ENCODE measurements around the gene GRIN3A.
A peak's percentile ranks its signal among the peaks of the same experiment; 100 is the strongest.

GRIN3A gene

GRCh38 chr9:101543098-101543735 is 195.2 kb downstream of the GRIN3A start:
- TF ChIP-seq JUND (IDR thresholded peaks at IDR 0.05; ENCODE audit: low read depth), result no peak
- in situ Hi-C loops (cut with HindIII; ENCODE audit: low pct_unique_long_range_greater_than_20kb, low sequenced_read_pairs), result no loop called here
- no peak for DNase-seq (ENCODE audit: low read depth in 1 of 2, low spot score in 1 of 2)

GRCh38 chr9:101540069-101540468 is 198.4 kb downstream of the GRIN3A start:
- in situ Hi-C loops (cut with HindIII; ENCODE audit: low pct_unique_long_range_greater_than_20kb, low sequenced_read_pairs), result no loop called here
- no peak for TF ChIP-seq JUND (IDR thresholded peaks at IDR 0.05; ENCODE audit: low read depth)
- DNase-seq (ENCODE audit: low read depth in 1 of 2, low spot score in 1 of 2), result no peak

- in situ Hi-C loops (cut with HindIII; ENCODE audit: low pct_unique_long_range_greater_than_20kb, low sequenced_read_pairs), result no loop called here
- no peak for TF ChIP-seq JUND (IDR thresholded peaks at IDR 0.05; ENCODE audit: low read depth)
- peak in 1 of 2 experiments; percentile 59 for DNase-seq (ENCODE audit: low read depth in 1 of 2, low spot score in 1 of 2)
Measured at GRCh38 chr9:101536938-101537337, 201.5 kb downstream of the GRIN3A start.

- no peak for DNase-seq (ENCODE audit: low read depth in 1 of 2, low spot score in 1 of 2)
- in situ Hi-C loops (cut with HindIII; ENCODE audit: low pct_unique_long_range_greater_than_20kb, low sequenced_read_pairs), result no loop called here
- no peak for TF ChIP-seq JUND (IDR thresholded peaks at IDR 0.05; ENCODE audit: low read depth)
Measured at GRCh38 chr9:101536351-101536750, 202.1 kb downstream of the GRIN3A start.

- DNase-seq (ENCODE audit: low read depth in 1 of 2, low spot score in 1 of 2), result peak; percentile 63 to 98
- TF ChIP-seq JUND (IDR thresholded peaks at IDR 0.05; ENCODE audit: low read depth), result no peak
- in situ Hi-C loops (cut with HindIII; ENCODE audit: low pct_unique_long_range_greater_than_20kb, low sequenced_read_pairs), result no loop called here
Measured at GRCh38 chr9:101533334-101534204, 204.9 kb downstream of the GRIN3A start, which contains the start of gene RNF20. TSS of gene RNF20 (plus strand) at chr9:101533853. CDS start at chr9:101535424, 1,571 bp downstream.

GRCh38 chr9:101530076-101530711 is 208.3 kb downstream of the GRIN3A start:
- in situ Hi-C loops (cut with HindIII; ENCODE audit: low pct_unique_long_range_greater_than_20kb, low sequenced_read_pairs), result no loop called here
- peak in 1 of 2 experiments; percentile 70 for DNase-seq (ENCODE audit: low read depth in 1 of 2, low spot score in 1 of 2)
- TF ChIP-seq JUND (IDR thresholded peaks at IDR 0.05; ENCODE audit: low read depth), result no peak

- TF ChIP-seq JUND (IDR thresholded peaks at IDR 0.05; ENCODE audit: low read depth), result no peak
- in situ Hi-C loops (cut with HindIII; ENCODE audit: low pct_unique_long_range_greater_than_20kb, low sequenced_read_pairs), result no loop called here
- DNase-seq (ENCODE audit: low read depth in 1 of 2, low spot score in 1 of 2), result no peak
Measured at GRCh38 chr9:101528015-101528414, 210.4 kb downstream of the GRIN3A start.

GRCh38 chr9:101527066-101527465 is 211.4 kb downstream of the GRIN3A start:
- DNase-seq (ENCODE audit: low read depth in 1 of 2, low spot score in 1 of 2), result no peak
- in situ Hi-C loops (cut with HindIII; ENCODE audit: low pct_unique_long_range_greater_than_20kb, low sequenced_read_pairs), result no loop called here
- TF ChIP-seq JUND (IDR thresholded peaks at IDR 0.05; ENCODE audit: low read depth), result no peak

- no peak for DNase-seq (ENCODE audit: low read depth in 1 of 2, low spot score in 1 of 2)
- in situ Hi-C loops (cut with HindIII; ENCODE audit: low pct_unique_long_range_greater_than_20kb, low sequenced_read_pairs), result no loop called here
- no peak for TF ChIP-seq JUND (IDR thresholded peaks at IDR 0.05; ENCODE audit: low read depth)
Measured at GRCh38 chr9:101524371-101524770, 214.1 kb downstream of the GRIN3A start.
